Activated CD4-positive, alpha-beta T cell treated with anti-CD3 and anti-CD28 coated beads for 4 hours (primary cell): ENCODE measurements around the gene SLC28A3.

Experiments
- DNase-seq, 2 donors: peaks; one replicate each; pipeline ENCODE4 v3.0.0-alpha.2; 2020

Gene SLC28A3

GRCh38 chr9:84339503-84339902 is 1.1 kb downstream of the SLC28A3 start:
- DNase-seq, result no peak

- no peak for DNase-seq
Measured at GRCh38 chr9:84338792-84339191, 1.8 kb downstream of the SLC28A3 start.

- DNase-seq, result no peak
Measured at GRCh38 chr9:84337252-84337651, 3.3 kb downstream of the SLC28A3 start.

GRCh38 chr9:84331119-84331809 is 9.3 kb downstream of the SLC28A3 start:
- no peak for DNase-seq

- DNase-seq, result no peak
Measured at GRCh38 chr9:84330246-84330645, 10.3 kb downstream of the SLC28A3 start.

GRCh38 chr9:84327184-84327583 is 13.4 kb downstream of the SLC28A3 start:
- no peak for DNase-seq

GRCh38 chr9:84325347-84325973 is 15.1 kb downstream of the SLC28A3 start:
- no peak for DNase-seq

- DNase-seq, result no peak
Measured at GRCh38 chr9:84324811-84325210, 15.7 kb downstream of the SLC28A3 start.

- DNase-seq, result no peak
Measured at GRCh38 chr9:84323858-84324257, 16.7 kb downstream of the SLC28A3 start.

- no peak for DNase-seq
Measured at GRCh38 chr9:84322828-84323227, 17.7 kb downstream of the SLC28A3 start.

- DNase-seq, result no peak
Measured at GRCh38 chr9:84320231-84320630, 20.3 kb downstream of the SLC28A3 start.

- no peak for DNase-seq
Measured at GRCh38 chr9:84319632-84320031, 20.9 kb downstream of the SLC28A3 start.

- no peak for DNase-seq
Measured at GRCh38 chr9:84318981-84319380, 21.6 kb downstream of the SLC28A3 start.

- DNase-seq, result no peak
Measured at GRCh38 chr9:84317563-84317962, 23.0 kb downstream of the SLC28A3 start.

GRCh38 chr9:84315278-84315877 is 25.2 kb downstream of the SLC28A3 start:
- DNase-seq, result peak; percentile 35 to 49

- no peak for DNase-seq
Measured at GRCh38 chr9:84314306-84314705, 26.3 kb downstream of the SLC28A3 start.

GRCh38 chr9:84310883-84311282 is 29.7 kb downstream of the SLC28A3 start:
- DNase-seq, result no peak

- no peak for DNase-seq
Measured at GRCh38 chr9:84305497-84306131, 34.9 kb downstream of the SLC28A3 start.

- DNase-seq, result no peak
Measured at GRCh38 chr9:84304166-84304565, 36.4 kb downstream of the SLC28A3 start.

- no peak for DNase-seq
Measured at GRCh38 chr9:84303061-84303460, 37.5 kb downstream of the SLC28A3 start.

- DNase-seq, result no peak
Measured at GRCh38 chr9:84301851-84302250, 38.7 kb downstream of the SLC28A3 start.

- no peak for DNase-seq
Measured at GRCh38 chr9:84300271-84300670, 40.3 kb downstream of the SLC28A3 start.

- no peak for DNase-seq
Measured at GRCh38 chr9:84297162-84297821, 43.3 kb downstream of the SLC28A3 start.
